Sigmoid colon (tissue), 7 donors: ENCODE results near the gene PLB1. TPM values are rescaled to one million over a fixed set of nuclear protein-coding genes. Genes with fewer than 3 reads are reported as not detected.

Experiments
- DNase-seq: peaks from one replicate; pipeline ENCODE4 v3.0.0-alpha.2; 2019
- H3K27ac ChIP-seq, 4 donors: fragments of 200-600 bp; sonication (generic); one replicate each; pipeline ENCODE4 v1.5.1; 2016 to 2019; ENCODE audit warnings: mild to moderate bottlenecking in 1 of 4
- H3K27me3 ChIP-seq, 3 donors: fragments of 200-600 bp; sonication (generic); one replicate each; pipeline ENCODE4 v1.5.1; 2019; ENCODE audit warnings: mild to moderate bottlenecking in 1 of 3
- H3K36me3 ChIP-seq, 4 donors: fragments of 200-600 bp; sonication (generic); one replicate each; pipeline ENCODE4 v1.5.1; 2016 to 2019
- H3K4me1 ChIP-seq, 4 donors: fragments of 200-600 bp; sonication (generic); one replicate each; pipeline ENCODE4 v1.5.1; 2017 to 2019
- H3K4me3 ChIP-seq, 4 donors: fragments of 200-600 bp; sonication (generic); one replicate each; pipeline ENCODE4 v1.5.1; 2017 to 2019; ENCODE audit warnings: mild to moderate bottlenecking in 2 of 4, moderate library complexity in 1 of 4
- H3K9me3 ChIP-seq, 4 donors: fragments of 200-600 bp in 3 of 4; sonication (generic) in 3 of 4; one replicate each; pipeline versions ENCODE4 v1.5.1 to v1.6.1; 2013 to 2019
- EP300 ChIP-seq, 4 donors: sonication (generic); formaldehyde crosslinking; IDR thresholded peaks; one replicate each; pipeline ENCODE4 v1.6.1; 2017; ENCODE audit warnings: antibody characterized with exemption in 4 of 4
- POLR2A ChIP-seq, 2 donors: fragments of 450-650 bp; IDR thresholded peaks; one replicate each; pipeline ENCODE4 v1.6.1; 2016; ENCODE audit warnings: antibody characterized with exemption in 2 of 2, mild to moderate bottlenecking in 2 of 2, moderate library complexity in 2 of 2
- POLR2AphosphoS5 ChIP-seq, 4 donors: sonication (generic); formaldehyde crosslinking; IDR thresholded peaks; one replicate each; pipeline ENCODE4 v1.6.1; 2017; ENCODE audit warnings: antibody characterized with exemption in 4 of 4
- WGBS, 2 donors: extraction: QIAGEN DNeasy Blood & Tissue Kit; methylation state at CpG; one replicate each; pipeline ENCODE4 v1.1.7; 2013; 5-methylcytosine and 5-hydroxymethylcytosine counted together
- intact Hi-C: fragments of 100-400 bp; cut with DNase I; formaldehyde crosslinking; loops from one replicate; pipeline ENCODE4 v1.15.1; 2023
- polyA plus RNA-seq, 3 donors: library from polyadenylated mRNA; stranded (reverse); fragments of 200-250 nt; gene quantifications; one replicate each; pipeline ENCODE4 v1.2.3, GENCODE V29; 2013
- total RNA-seq, 4 donors: library from RNA; depleted of rRNA; stranded (reverse); fragments of >200 nt; gene quantifications; one replicate each; pipeline ENCODE4 v1.1.0, GENCODE V29; 2016
- TF ChIP-seq, protein P1 (sequence below), 4 experiments: fragments of 450-650 bp in 3 of 4; fragments of 200-600 bp in 1 of 4; IDR thresholded peaks; one replicate each; pipeline ENCODE4 v1.5.1; 2016 to 2019; ENCODE audit warnings: antibody characterized with exemption in 4 of 4, mild to moderate bottlenecking in 3 of 4, moderate library complexity in 2 of 4
- donor health status: healthy with polysubstance abuse.
- donor health status: Bipolar disorder and iron deficiency.
- donor health status: healthy.

PLB1 gene
- total and polyA plus RNA-seq, 7 donors = 1.2 to 18.3 (median 2.1) TPM

DNA sequence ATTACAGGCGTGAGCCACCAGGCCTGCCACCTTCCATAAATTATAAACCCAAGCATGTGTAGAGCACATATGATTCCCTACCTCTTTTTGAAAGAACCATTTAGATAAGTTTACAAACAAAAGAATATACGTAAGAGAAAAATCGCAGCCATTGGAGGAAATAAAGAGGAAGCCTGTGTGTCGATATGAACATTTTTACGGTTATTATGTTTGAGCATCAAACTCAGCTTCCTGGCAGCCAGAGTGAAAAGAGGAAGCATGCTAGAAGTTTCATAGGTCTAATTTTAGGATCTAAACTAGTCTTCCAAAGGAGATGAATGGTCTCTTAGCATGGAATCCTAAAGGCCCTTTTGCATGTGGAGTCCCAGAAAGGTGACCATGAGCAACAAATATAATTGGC, 104.3 kb downstream of the PLB1 start:
- intact Hi-C loops = no loop called here

DNA sequence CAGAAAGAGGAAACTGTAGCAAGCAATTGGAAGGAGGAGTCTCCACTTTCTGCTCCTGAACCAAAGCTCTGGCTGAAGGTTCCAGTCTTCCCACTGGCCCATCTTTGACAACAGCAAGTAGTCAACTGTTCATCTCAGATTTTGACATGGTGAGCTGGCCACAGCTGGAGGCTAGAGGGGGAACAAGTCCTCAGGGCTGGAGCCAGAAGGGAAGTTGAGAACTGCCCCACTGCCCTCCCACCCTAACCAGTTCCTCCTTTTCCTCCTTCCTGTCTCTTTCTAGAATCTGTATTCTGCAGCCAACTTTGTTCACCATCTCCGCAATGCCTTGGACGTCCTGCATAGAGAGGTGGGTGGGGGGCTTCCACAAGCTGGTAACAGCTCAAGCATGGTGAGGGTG, 105.8 kb downstream of the PLB1 start:
- Histone ChIP-seq H3K4me3 (peak overlapping the region in 2 of 4 donors; percentile 13 to 16), H3K36me3 (no peaks in the 10 kb centered on the region), H3K27ac (peak overlapping the region in 1 of 4 donors; percentile 50), H3K4me1 (peaks cover 0 to 21% (median 16%) of the 10 kb centered on the region in 4 donors), H3K27me3 (no peaks in the 10 kb centered on the region), H3K9me3 (no peaks in the 10 kb centered on the region)
- 90 to 92% methylated on average over 2 of the region's 2 CpGs for WGBS, 2 donors
- DNase-seq = no peak
- TF ChIP-seq POLR2AphosphoS5 (IDR thresholded peaks at IDR 0.05) (no peak), EP300 (IDR thresholded peaks at IDR 0.05) (no peak), POLR2A (IDR thresholded peaks at IDR 0.05) (no peak)
- TF ChIP-seq, protein P1, sequence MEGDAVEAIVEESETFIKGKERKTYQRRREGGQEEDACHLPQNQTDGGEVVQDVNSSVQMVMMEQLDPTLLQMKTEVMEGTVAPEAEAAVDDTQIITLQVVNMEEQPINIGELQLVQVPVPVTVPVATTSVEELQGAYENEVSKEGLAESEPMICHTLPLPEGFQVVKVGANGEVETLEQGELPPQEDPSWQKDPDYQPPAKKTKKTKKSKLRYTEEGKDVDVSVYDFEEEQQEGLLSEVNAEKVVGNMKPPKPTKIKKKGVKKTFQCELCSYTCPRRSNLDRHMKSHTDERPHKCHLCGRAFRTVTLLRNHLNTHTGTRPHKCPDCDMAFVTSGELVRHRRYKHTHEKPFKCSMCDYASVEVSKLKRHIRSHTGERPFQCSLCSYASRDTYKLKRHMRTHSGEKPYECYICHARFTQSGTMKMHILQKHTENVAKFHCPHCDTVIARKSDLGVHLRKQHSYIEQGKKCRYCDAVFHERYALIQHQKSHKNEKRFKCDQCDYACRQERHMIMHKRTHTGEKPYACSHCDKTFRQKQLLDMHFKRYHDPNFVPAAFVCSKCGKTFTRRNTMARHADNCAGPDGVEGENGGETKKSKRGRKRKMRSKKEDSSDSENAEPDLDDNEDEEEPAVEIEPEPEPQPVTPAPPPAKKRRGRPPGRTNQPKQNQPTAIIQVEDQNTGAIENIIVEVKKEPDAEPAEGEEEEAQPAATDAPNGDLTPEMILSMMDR (IDR thresholded peaks at IDR 0.05) = no peak
- intact Hi-C loops = no loop called here

More for the DNA sequence above, 104.3 kb downstream of the PLB1 start:
- Histone ChIP-seq H3K4me3 (no peak overlapping the region), H3K9me3 (no peaks in the 10 kb centered on the region), H3K27ac (peak overlapping the region in 3 of 4 donors; percentile 17 to 27 (median 19)), H3K36me3 (no peaks in the 10 kb centered on the region), H3K4me1 (peaks cover 0 to 15% (median 14%) of the 10 kb centered on the region in 4 donors), H3K27me3 (no peaks in the 10 kb centered on the region)
- no peak for TF ChIP-seq EP300 (IDR thresholded peaks at IDR 0.05)
- TF ChIP-seq POLR2AphosphoS5 (IDR thresholded peaks at IDR 0.05) = no peak
- TF ChIP-seq, protein P1 (IDR thresholded peaks at IDR 0.05) = no peak
- TF ChIP-seq POLR2A (IDR thresholded peaks at IDR 0.05) = no peak
- 77 to 85% methylated on average over 5 of the region's 5 CpGs for WGBS, 2 donors
- no peak for DNase-seq

DNA sequence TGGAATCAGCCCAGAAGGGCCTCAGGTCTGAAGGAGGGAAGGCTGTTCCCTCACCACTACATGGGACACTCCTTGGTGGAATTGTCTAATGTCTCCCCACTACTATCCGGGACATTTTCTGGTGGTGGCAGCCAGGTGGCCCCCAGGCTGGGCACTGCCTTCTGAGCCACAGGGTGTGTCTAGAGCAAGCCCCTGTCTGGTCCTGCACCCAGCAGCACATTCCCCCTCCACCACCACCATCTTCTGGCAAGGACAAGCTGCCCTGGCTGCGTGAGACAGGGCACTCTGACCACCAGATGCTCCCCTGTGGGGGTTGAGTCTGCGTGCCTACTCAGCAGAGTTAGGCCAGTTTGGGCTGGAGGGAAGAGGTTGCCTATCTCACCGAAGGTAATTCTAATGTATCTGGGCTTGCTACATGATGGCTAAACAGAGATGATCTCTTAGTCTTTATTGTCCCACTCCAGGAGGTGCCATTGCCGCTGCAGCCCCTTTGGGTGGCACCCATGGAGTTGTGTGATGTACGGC, 106.3 kb downstream of the PLB1 start:
- DNase-seq = no peak
- Histone ChIP-seq H3K9me3 (no peaks in the 10 kb centered on the region), H3K27me3 (no peaks in the 10 kb centered on the region), H3K4me3 (peak overlapping the region in 2 of 4 donors; percentile 13 to 16), H3K36me3 (no peaks in the 10 kb centered on the region), H3K4me1 (peaks cover 0 to 23% (median 18%) of the 10 kb centered on the region in 4 donors), H3K27ac (peak overlapping the region in 3 of 4 donors; percentile 4 to 50 (median 18))
- intact Hi-C loops = no loop called here
- WGBS, 2 donors = 78 to 94% methylated on average over 6 of the region's 6 CpGs
- no peak for TF ChIP-seq POLR2AphosphoS5 (IDR thresholded peaks at IDR 0.05)
- TF ChIP-seq POLR2A (IDR thresholded peaks at IDR 0.05) = no peak
- TF ChIP-seq, protein P1 (IDR thresholded peaks at IDR 0.05) = no peak
- TF ChIP-seq EP300 (IDR thresholded peaks at IDR 0.05) = no peak

DNA sequence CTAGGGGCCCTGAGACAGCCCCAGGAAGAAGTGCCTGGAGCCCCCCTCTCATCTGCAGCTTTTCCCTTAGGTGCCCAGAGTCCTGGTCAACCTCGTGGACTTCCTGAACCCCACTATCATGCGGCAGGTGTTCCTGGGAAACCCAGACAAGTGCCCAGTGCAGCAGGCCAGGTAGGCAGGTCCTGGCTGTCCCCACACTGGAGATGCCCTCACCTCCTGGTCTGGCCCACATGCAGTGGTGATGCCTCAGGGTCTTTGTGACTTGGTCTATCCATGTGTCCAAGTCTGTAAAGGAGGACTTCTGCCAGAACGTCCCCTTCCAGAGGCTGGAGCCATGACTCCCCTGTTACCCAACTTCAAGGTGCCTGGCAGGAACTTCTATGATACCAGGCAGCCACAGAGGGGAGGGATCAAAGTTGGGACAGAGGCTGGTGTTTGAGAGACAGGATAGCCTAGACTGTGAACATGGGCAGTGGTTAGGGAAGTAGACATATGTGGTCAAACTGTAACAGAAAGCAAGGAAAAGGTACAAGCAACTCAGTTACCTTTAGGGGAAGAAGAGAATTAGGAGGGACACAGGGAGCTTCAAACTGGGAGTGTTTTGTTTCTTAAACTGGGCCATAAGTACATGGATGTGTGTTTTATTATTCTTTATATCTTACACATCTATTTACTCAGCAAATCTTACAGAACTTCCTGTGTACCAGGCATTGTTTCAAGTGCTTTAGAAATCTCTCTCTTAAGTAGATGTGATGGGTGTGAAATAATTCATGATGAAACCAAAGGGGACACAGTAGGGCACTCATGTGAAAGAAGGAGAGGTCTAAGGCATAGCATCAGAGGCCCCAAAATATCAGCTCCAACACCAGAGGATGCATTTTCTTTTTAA, 107.1 kb downstream of the PLB1 start:
- no peak for TF ChIP-seq POLR2A (IDR thresholded peaks at IDR 0.05)
- DNase-seq = no peak
- peak overlapping the region in 2 of 4 donors; percentile 22 to 50 for H3K27ac ChIP-seq
- no peaks in the 10 kb centered on the region for H3K36me3 ChIP-seq
- H3K4me3 ChIP-seq = no peak overlapping the region
- H3K4me1 ChIP-seq = peaks cover 0 to 31% (median 26%) of the 10 kb centered on the region in 4 donors
- WGBS, 2 donors = 86 to 90% methylated on average over 3 of the region's 3 CpGs
- intact Hi-C loops = no loop called here
- H3K27me3 ChIP-seq = no peaks in the 10 kb centered on the region
- no peaks in the 10 kb centered on the region for H3K9me3 ChIP-seq

DNA sequence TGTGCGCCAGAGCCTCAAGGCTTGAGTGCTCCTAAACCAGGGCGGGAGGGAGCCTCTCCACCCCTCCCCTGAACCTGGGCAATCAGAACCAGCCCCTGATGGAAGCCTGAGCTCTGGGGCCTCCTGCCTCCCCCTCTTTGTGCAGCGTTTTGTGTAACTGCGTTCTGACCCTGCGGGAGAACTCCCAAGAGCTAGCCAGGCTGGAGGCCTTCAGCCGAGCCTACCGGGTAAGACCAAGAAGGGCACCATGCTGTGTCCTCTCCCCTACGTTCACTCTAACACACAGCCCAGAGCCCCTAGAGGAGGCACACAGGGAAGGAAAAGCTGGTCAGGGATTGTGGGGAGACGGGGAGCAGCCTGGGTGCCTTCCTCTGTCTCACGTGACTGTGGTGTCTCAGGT, 108.0 kb downstream of the PLB1 start:
- Histone ChIP-seq H3K4me3 (no peak overlapping the region), H3K27ac (peak overlapping the region in 2 of 4 donors; percentile 22 to 44), H3K27me3 (no peaks in the 10 kb centered on the region), H3K4me1 (peaks cover 0 to 33% (median 31%) of the 10 kb centered on the region in 4 donors), H3K36me3 (no peaks in the 10 kb centered on the region), H3K9me3 (no peaks in the 10 kb centered on the region)
- intact Hi-C loops = no loop called here
- 92 to 95% methylated on average over 10 of the region's 10 CpGs for WGBS, 2 donors
- no peak for DNase-seq
- TF ChIP-seq, protein P1 (IDR thresholded peaks at IDR 0.05) = no peak
- TF ChIP-seq POLR2A (IDR thresholded peaks at IDR 0.05) (no peak), EP300 (IDR thresholded peaks at IDR 0.05) (no peak), POLR2AphosphoS5 (IDR thresholded peaks at IDR 0.05) (no peak)
